ENCODE measurements around the gene MAP3K14. TPM values are rescaled to one million over a fixed set of nuclear protein-coding genes. Genes with fewer than 3 reads are reported as not detected.
"Not testable (repeated sequence)": the region's sequence is repeated elsewhere in the genome, so short reads cannot be mapped to it uniquely, and the experiment has no call there.

MAP3K14 gene
- total RNA-seq, 1 donor from 2014 or later: 9.8 TPM

DNA sequence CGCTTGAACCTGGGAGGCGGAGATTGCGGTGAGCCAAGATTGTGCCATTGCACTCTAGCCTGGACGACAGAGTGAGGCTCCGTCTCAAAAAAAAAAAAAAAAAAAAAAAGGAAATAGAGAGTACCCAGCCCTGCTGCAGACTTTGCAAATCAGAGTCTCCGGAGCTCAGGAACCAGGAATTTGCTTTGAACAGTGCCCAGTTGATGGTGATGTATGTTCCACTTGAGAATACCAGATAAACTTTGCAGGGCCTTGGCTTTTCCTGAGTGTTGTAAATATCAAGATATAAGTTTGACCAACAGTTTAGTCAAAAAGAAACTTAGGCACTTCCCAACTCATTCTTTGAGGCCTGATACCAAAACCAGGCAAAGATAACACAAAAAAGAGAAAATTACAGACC lies 30.6 kb upstream of the MAP3K14 start:
- peaks cover 15% of the 10 kb centered on the region for H3K4me1 Mint-ChIP-seq
- DNase-seq (ENCODE audit: low spot score in 2 of 2, unreplicated experiment in 2 of 2): no peak
- H3K27ac Mint-ChIP-seq: no peak overlapping the region
- H3K9me3 Mint-ChIP-seq: peaks cover 14% of the 10 kb centered on the region
- H3K36me3 Mint-ChIP-seq: no peaks in the 10 kb centered on the region
- TF ChIP-seq CTCF (IDR thresholded peaks at IDR 0.05; ENCODE audit: unreplicated experiment): no peak
- peaks cover 7% of the 10 kb centered on the region for H3K27me3 Mint-ChIP-seq (ENCODE audit: low read depth)
- H3K4me3 Mint-ChIP-seq: no peak overlapping the region

GRCh38 chr17:45346216-45347015 lies 29.6 kb upstream of the MAP3K14 start:
- no peaks in the 10 kb centered on the region for H3K36me3 Mint-ChIP-seq
- no peak overlapping the region for H3K4me3 Mint-ChIP-seq
- H3K9me3 Mint-ChIP-seq: peaks cover 5% of the 10 kb centered on the region
- no peak overlapping the region for H3K27ac Mint-ChIP-seq
- H3K27me3 Mint-ChIP-seq (ENCODE audit: low read depth): peaks cover 7% of the 10 kb centered on the region
- H3K4me1 Mint-ChIP-seq: peaks cover 25% of the 10 kb centered on the region
- no peak for DNase-seq (ENCODE audit: low spot score in 2 of 2, unreplicated experiment in 2 of 2)
- no peak for TF ChIP-seq CTCF (IDR thresholded peaks at IDR 0.05; ENCODE audit: unreplicated experiment)

DNA sequence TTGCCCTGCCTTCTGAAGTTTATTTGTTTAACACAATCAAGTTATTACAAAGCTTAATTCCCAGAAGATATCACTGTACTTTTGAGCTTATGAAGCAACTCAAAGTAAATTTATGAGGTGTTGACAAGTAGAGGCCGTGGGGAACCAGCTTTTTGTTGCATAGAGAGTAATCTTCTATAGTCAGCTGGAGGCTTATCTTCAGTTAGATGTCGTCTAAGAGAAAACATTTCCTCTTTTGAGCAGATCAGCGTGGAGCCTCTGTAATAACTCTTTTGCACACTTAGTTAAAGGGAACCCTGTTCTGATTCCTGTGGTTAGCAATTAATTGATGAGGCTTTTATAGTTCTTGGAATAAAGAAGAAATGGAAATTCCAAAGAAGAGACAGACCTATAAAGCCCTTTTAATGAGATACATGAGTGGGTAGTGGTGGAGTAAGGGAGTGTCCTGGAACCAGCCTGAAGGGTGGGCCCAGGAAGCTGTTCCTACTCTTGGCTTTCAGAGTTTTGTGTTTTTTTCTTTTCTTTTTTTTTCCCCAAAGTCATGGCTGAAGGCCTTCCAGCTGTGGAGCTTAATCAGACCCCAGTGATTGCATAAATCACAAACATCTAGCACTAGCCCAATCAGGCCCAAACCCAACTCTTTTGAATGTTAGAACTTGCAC lies 28.9 kb upstream of the MAP3K14 start:
- TF ChIP-seq CTCF (IDR thresholded peaks at IDR 0.05; ENCODE audit: unreplicated experiment): no peak
- H3K27ac Mint-ChIP-seq: peak overlapping the region; percentile 32
- no peak for DNase-seq (ENCODE audit: low spot score in 2 of 2, unreplicated experiment in 2 of 2)

GRCh38 chr17:45345246-45345553 lies 28.4 kb upstream of the MAP3K14 start:
- Mint-ChIP-seq H3K36me3 (no peaks in the 10 kb centered on the region), H3K9me3 (no peaks in the 10 kb centered on the region), H3K27me3 (ENCODE audit: low read depth) (peaks cover 7% of the 10 kb centered on the region), H3K27ac (peak overlapping the region; percentile 32), H3K4me3 (no peak overlapping the region), H3K4me1 (peaks cover 27% of the 10 kb centered on the region)
- DNase-seq (ENCODE audit: low spot score in 2 of 2, unreplicated experiment in 2 of 2): no peak
- no peak for TF ChIP-seq CTCF (IDR thresholded peaks at IDR 0.05; ENCODE audit: unreplicated experiment)

More for the DNA sequence above, 28.9 kb upstream of the MAP3K14 start:
- peaks cover 27% of the 10 kb centered on the region for H3K4me1 Mint-ChIP-seq
- H3K27me3 Mint-ChIP-seq (ENCODE audit: low read depth): peaks cover 7% of the 10 kb centered on the region
- H3K36me3 Mint-ChIP-seq: no peaks in the 10 kb centered on the region
- no peak overlapping the region for H3K4me3 Mint-ChIP-seq
- H3K9me3 Mint-ChIP-seq: no peaks in the 10 kb centered on the region

- H3K36me3 Mint-ChIP-seq; H3K27me3 Mint-ChIP-seq (ENCODE audit: low read depth); H3K27ac Mint-ChIP-seq; H3K9me3 Mint-ChIP-seq; H3K4me3 Mint-ChIP-seq; DNase-seq (ENCODE audit: low spot score in 2 of 2, unreplicated experiment in 2 of 2): not testable (repeated sequence)
- peaks cover 27% of the 10 kb centered on the region for H3K4me1 Mint-ChIP-seq
These were observed 27.3 kb upstream of the MAP3K14 start for GRCh38 chr17:45343967-45344664.
